ENCODE results near the gene TNNC2. TPM values are rescaled to one million over a fixed set of nuclear protein-coding genes. Genes with fewer than 3 reads are reported as not detected.

Gene TNNC2
- total and polyA plus RNA-seq, 9 of the 15 experiments (the other 6 are each of a cell fraction or from before 2014, with no cell fraction given) = not detected

DNA sequence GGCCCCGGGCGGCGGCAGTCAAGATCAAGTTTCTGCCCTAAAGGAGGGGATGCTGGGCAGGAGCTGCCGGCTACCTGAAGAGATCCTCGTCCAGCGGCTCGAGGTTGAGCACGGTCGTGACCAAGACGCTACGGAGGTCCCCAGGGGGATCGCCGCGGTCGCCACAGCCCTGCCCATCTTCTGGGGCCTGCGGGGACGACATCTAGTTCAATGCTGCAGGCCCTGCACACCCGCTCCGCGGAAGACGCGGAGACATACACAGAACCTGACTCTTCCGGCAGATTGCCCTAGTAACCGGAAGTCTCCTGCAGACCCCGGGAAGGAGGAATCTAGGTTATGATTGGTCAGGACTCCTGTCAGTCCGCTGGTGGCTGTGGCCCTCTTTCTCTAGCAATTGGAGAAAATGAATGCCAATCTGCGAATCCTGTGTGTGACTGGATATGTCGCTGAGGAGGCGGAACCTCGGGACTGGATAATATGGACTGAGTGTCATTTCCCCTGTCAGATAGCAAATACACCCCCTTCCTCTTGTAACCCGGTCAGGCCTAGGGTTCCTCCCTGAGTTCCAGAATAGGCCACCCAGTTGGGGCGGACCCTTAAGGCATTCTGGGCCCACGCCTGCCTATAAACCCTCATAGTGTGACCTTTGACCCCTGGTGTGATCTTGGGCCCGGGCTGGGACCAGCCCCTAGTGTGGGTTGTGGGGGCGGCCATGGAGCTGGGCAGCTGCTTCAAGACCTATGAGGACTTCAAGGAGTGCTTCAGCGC lies 30.2 kb upstream of the TNNC2 start, which contains the start of the genes ACOT8 and ZSWIM3:
Gene ACOT8 (minus strand): TSS at position 279 of the 768 bp plus-strand sequence. CDS start 77 bp downstream, at position 202.
Gene ZSWIM3 (plus strand): TSS at position 501 of the 768 bp plus-strand sequence. CDS start 212 bp downstream, at position 713.
- H3K79me2 ChIP-seq (ENCODE audit: control insufficient read depth, insufficient read depth, low read length) = peaks cover 24% of the 10 kb centered on the region
- ATAC-seq = peak; percentile 97
- intact Hi-C loops (cut with micrococcal nuclease) = loop anchor here (2.0 kb wide), 1 partner anchor 78 kb away; the partner anchor contains the start of gene PCIF1
- H3K4me3 ChIP-seq = peak within 1 kb of the TSS; percentile 72
- H3K36me3 ChIP-seq (ENCODE audit: control insufficient read depth, insufficient read depth, low read length) = peaks cover 10% of the 10 kb centered on the region; the same call in 2 of the 3 replicates
- DNase-seq (ENCODE audit: extremely low read depth in 1 of 4, low spot score in 3 of 4) = peak; percentile 99 to 100 (median 100)
- no peaks in the 10 kb centered on the region for H3K27me3 ChIP-seq (ENCODE audit: control insufficient read depth in 2 of 2, insufficient read depth in 2 of 2, low read length in 2 of 2)
- under 1% methylated on average over 36 of the region's 36 CpGs for WGBS (ENCODE audit: insufficient coverage, low coverage, missing lambda C conversion rate)
- no peaks in the 10 kb centered on the region for H3K9me3 ChIP-seq (replicated peaks; ENCODE audit: control insufficient read depth, insufficient read depth, low read depth, low read length)
- H3K27ac ChIP-seq (ENCODE audit: extremely low read depth, low read depth, low read length) = peak within 1 kb of the TSS; percentile 88
- ChIA-PET POLR2A (interaction anchor here (0.6 to 1.7 kb wide), 9 partner anchors 15 to 128 kb away, joined by 3 to 8 read pairs (median 3); partner anchors contain the start of gene PLTP), CTCF (ENCODE audit: low intra/inter-chr PET ratio) (no interaction called here)
- in situ Hi-C loops (cut with MboI) = no loop called here
- H3K9ac ChIP-seq (ENCODE audit: insufficient read depth in 1 of 2, low read depth in 2 of 2, low read length in 2 of 2) = peak within 1 kb of the TSS; percentile 57 to 93
- H3K9me1 ChIP-seq (ENCODE audit: control insufficient read depth, insufficient read depth, low read length) = no peaks in the 10 kb centered on the region
- peak; percentile 97 for FAIRE-seq
- H4K20me1 ChIP-seq (replicated peaks; ENCODE audit: control insufficient read depth, insufficient read depth, low read length) = no peaks in the 10 kb centered on the region
- BruUV-seq (replicated peaks) = no TSS peak
- H3K4me2 ChIP-seq (ENCODE audit: insufficient read depth, low read length) = peak within 1 kb of the TSS; percentile 94
- peak within 1 kb of the TSS; percentile 93 for H2AFZ ChIP-seq (ENCODE audit: low read depth, low read length)
- peaks cover 21 to 28% of the 10 kb centered on the region in 2 experiments for H3K4me1 ChIP-seq (replicated peaks in 1 of 2; ENCODE audit: control insufficient read depth in 2 of 2, insufficient read depth in 2 of 2, low read length in 2 of 2)
- TF ChIP-seq MXI1 (IDR thresholded peaks at IDR 0.05; ENCODE audit: low read depth, low read length) (no peak), SIN3B (IDR thresholded peaks at IDR 0.05; ENCODE audit: low read depth) (peak; percentile 62), HMBOX1 (IDR thresholded peaks at IDR 0.05) (0 out of 2 replicates have a peak, but pooled peaks have one; percentile 18), ARID3A (IDR thresholded peaks at IDR 0.05; ENCODE audit: borderline replicate concordance, low read depth, low read length) (peak; percentile 99), CBFA2T3 (IDR thresholded peaks at IDR 0.05) (no peak), ELF1 (tag; IDR thresholded peaks at IDR 0.05) (peak; percentile 88), ELF2 (CRISPR knock-in tag; IDR thresholded peaks at IDR 0.05) (peak; percentile 60), NRF1 (conservative IDR thresholded peaks at IDR 0.05 in 1 of 2, IDR thresholded peaks at IDR 0.05 in 1 of 2) (peak in 1 of 2 experiments; percentile 36; a peak in 3 of 4 replicates), TBP (optimal IDR thresholded peaks at IDR 0.05; ENCODE audit: low read depth, low read length) (peak; percentile 94), NR2C1 (IDR thresholded peaks at IDR 0.05) (peak; percentile 97), NR2C1 (tag; IDR thresholded peaks at IDR 0.05) (peak; percentile 98), HDAC1 (IDR thresholded peaks at IDR 0.05) (peak in 1 of 2 experiments; percentile 68; a peak in 1 of 4 replicates), SMAD1 (IDR thresholded peaks at IDR 0.05; ENCODE audit: low read depth, low read length, partially characterized antibody) (no peak), TCF7 (IDR thresholded peaks at IDR 0.05; ENCODE audit: borderline replicate concordance) (no peak)
- TF ChIP-seq, protein P1, sequence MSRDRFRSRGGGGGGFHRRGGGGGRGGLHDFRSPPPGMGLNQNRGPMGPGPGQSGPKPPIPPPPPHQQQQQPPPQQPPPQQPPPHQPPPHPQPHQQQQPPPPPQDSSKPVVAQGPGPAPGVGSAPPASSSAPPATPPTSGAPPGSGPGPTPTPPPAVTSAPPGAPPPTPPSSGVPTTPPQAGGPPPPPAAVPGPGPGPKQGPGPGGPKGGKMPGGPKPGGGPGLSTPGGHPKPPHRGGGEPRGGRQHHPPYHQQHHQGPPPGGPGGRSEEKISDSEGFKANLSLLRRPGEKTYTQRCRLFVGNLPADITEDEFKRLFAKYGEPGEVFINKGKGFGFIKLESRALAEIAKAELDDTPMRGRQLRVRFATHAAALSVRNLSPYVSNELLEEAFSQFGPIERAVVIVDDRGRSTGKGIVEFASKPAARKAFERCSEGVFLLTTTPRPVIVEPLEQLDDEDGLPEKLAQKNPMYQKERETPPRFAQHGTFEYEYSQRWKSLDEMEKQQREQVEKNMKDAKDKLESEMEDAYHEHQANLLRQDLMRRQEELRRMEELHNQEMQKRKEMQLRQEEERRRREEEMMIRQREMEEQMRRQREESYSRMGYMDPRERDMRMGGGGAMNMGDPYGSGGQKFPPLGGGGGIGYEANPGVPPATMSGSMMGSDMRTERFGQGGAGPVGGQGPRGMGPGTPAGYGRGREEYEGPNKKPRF (IDR thresholded peaks at IDR 0.05; ENCODE audit: low read depth, low read length) = no peak
- TF ChIP-seq, protein P2, sequence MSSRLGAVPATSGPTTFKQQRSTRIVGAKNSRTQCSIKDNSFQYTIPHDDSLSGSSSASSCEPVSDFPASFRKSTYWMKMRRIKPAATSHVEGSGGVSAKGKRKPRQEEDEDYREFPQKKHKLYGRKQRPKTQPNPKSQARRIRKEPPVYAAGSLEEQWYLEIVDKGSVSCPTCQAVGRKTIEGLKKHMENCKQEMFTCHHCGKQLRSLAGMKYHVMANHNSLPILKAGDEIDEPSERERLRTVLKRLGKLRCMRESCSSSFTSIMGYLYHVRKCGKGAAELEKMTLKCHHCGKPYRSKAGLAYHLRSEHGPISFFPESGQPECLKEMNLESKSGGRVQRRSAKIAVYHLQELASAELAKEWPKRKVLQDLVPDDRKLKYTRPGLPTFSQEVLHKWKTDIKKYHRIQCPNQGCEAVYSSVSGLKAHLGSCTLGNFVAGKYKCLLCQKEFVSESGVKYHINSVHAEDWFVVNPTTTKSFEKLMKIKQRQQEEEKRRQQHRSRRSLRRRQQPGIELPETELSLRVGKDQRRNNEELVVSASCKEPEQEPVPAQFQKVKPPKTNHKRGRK (tag; IDR thresholded peaks at IDR 0.05) = no peak

Measured in K562 (cell line).